Skin of body (tissue), 1 donor: ENCODE results near the gene MALT1. TPM values are rescaled to one million over a fixed set of nuclear protein-coding genes. Genes with fewer than 3 reads are reported as not detected.

Source experiments
- total RNA-seq: library from RNA; depleted of rRNA; stranded (reverse); fragments of >200 nt; gene quantifications from one replicate; pipeline ENCODE4 v1.2.3, GENCODE V29; 2014

The MALT1 gene
- total RNA-seq, 1 donor from 2014 or later, result 26.1 TPM

Other genes starting within 250 kb of the MALT1 start
- 8.0 TPM for gene ALPK2, start 42.4 kb upstream of the MALT1 start, total RNA-seq
- gene ZNF532, start 193.4 kb downstream of the MALT1 start, total RNA-seq, result 82.8 TPM